Hepatocyte (in vitro differentiated cells): Measurements from ENCODE around the gene ZNF273. TPM values are rescaled to one million over a fixed set of nuclear protein-coding genes. Genes with fewer than 3 reads are reported as not detected.

Source experiments
- DNase-seq: peaks from one replicate; pipeline ENCODE4 v3.0.0-alpha.2; 2016; ENCODE audit warnings: low spot score
- H2AFZ ChIP-seq: fragments of 200-600 bp; sonication (generic); 2 replicates; pipeline ENCODE4 v1.6.0; 2016; ENCODE audit warnings: antibody characterized with exemption, mild to moderate bottlenecking
- H3K27ac ChIP-seq: fragments of 200-600 bp; sonication (generic); 2 replicates; pipeline ENCODE4 v1.5.1; 2016; ENCODE audit warnings: mild to moderate bottlenecking
- H3K27me3 ChIP-seq: fragments of 200-600 bp; sonication (generic); 2 replicates; pipeline ENCODE4 v1.6.1; 2016
- H3K36me3 ChIP-seq: fragments of 200-600 bp; sonication (generic); replicated peaks from 2 replicates; pipeline ENCODE4 v1.5.1; 2016; ENCODE audit warnings: low read depth; ENCODE audit not compliant: insufficient read depth
- H3K4me1 ChIP-seq: fragments of 200-600 bp; sonication (generic); 2 replicates; pipeline ENCODE4 v1.5.1; 2016; ENCODE audit warnings: mild to moderate bottlenecking, moderate library complexity; ENCODE audit not compliant: insufficient read depth
- H3K4me2 ChIP-seq: fragments of 200-600 bp; sonication (generic); 2 replicates; pipeline ENCODE4 v1.6.0; 2016
- H3K4me3 ChIP-seq: fragments of 200-600 bp; sonication (generic); 2 replicates; pipeline ENCODE4 v1.5.1; 2016; ENCODE audit warnings: mild to moderate bottlenecking
- H3K79me2 ChIP-seq: fragments of 200-600 bp; sonication (generic); 2 replicates; pipeline ENCODE4 v1.6.0; 2017; ENCODE audit warnings: mild to moderate bottlenecking
- H3K9me2 ChIP-seq: fragments of 200-600 bp; sonication (generic); replicated peaks from 2 replicates; pipeline ENCODE4 v1.6.0; 2017; ENCODE audit warnings: mild to moderate bottlenecking; ENCODE audit not compliant: insufficient read depth
- H3K9me3 ChIP-seq: fragments of 200-600 bp; sonication (generic); 2 replicates; pipeline ENCODE4 v1.5.1; 2016; ENCODE audit warnings: low read depth, mild to moderate bottlenecking
- H4K20me1 ChIP-seq: fragments of 200-600 bp; sonication (generic); 2 replicates; pipeline ENCODE4 v1.6.0; 2016; ENCODE audit warnings: mild to moderate bottlenecking; ENCODE audit not compliant: insufficient read depth, poor library complexity, severe bottlenecking
- CTCF ChIP-seq: fragments of 200-600 bp; sonication (generic); IDR thresholded peaks from 2 replicates; pipeline ENCODE4 v1.5.1; 2016; ENCODE audit warnings: antibody characterized with exemption, mild to moderate bottlenecking; ENCODE audit not compliant: poor library complexity
- EZH2 ChIP-seq: fragments of 200-600 bp; sonication (generic); IDR thresholded peaks from 2 replicates; pipeline ENCODE4 v1.6.1; 2016; ENCODE audit warnings: antibody characterized with exemption, mild to moderate bottlenecking, borderline replicate concordance
- EZH2phosphoT487 ChIP-seq: fragments of 200-600 bp; sonication (generic); IDR thresholded peaks from one replicate; pipeline ENCODE4 v1.6.1; 2018; ENCODE audit warnings: antibody characterized with exemption, mild to moderate bottlenecking, low read depth, moderate library complexity; ENCODE audit not compliant: unreplicated experiment, severe bottlenecking
- WGBS: methylation state at CpG from one replicate; pipeline ENCODE4 v1.1.6; 2016; ENCODE audit warnings: low lambda C conversion rate; ENCODE audit errors: missing lambda C conversion rate; 5-methylcytosine and 5-hydroxymethylcytosine counted together
- polyA plus RNA-seq: library from polyadenylated mRNA; unstranded; fragments of >200 nt; fragmentation: Nextera tagmentation; extraction: Ambion mirVana; gene quantifications from 2 replicates; pipeline ENCODE4 v1.2.1, GENCODE V29; 2016
- total RNA-seq: library from RNA; depleted of rRNA; stranded (reverse); fragments of >200 nt; gene quantifications from 2 replicates; pipeline ENCODE4 v1.2.3, GENCODE V29; 2014

The ZNF273 gene
- total RNA-seq (4.9 and 8.4 TPM in 2 replicates), polyA plus RNA-seq (3.2 and 4.1 TPM in 2 replicates)

GRCh38 chr7:64902806-64903721 is at the start of gene ZNF273:
TSS of gene ZNF273 (plus strand) at chr7:64903273. CDS start at chr7:64903318, 45 bp downstream.
- Histone ChIP-seq H3K4me3 (peak within 1 kb of the TSS; percentile 72), H2AFZ (peak within 1 kb of the TSS; percentile 88), H4K20me1 (no peaks in the 10 kb centered on the region), H3K4me1 (no peaks in the 10 kb centered on the region), H3K27ac (peak within 1 kb of the TSS; percentile 78), H3K27me3 (no peaks in the 10 kb centered on the region), H3K79me2 (peaks cover 42% of the 10 kb centered on the region), H3K9me3 (no peaks in the 10 kb centered on the region), H3K4me2 (peak within 1 kb of the TSS; percentile 95), H3K36me3 (no peaks in the 10 kb centered on the region), H3K9me2 (no peaks in the 10 kb centered on the region)
- WGBS, result 2% methylated on average over 34 of the region's 34 CpGs
- DNase-seq, result peak; percentile 93
- TF ChIP-seq CTCF, result no peak
- no peak for TF ChIP-seq EZH2phosphoT487
- TF ChIP-seq EZH2, result no peak

GRCh38 chr7:64853679-64854078 is 49.4 kb upstream of the ZNF273 start:
- Histone ChIP-seq H3K4me1 (no peaks in the 10 kb centered on the region), H2AFZ (no peak overlapping the region), H3K9me3 (no peaks in the 10 kb centered on the region), H3K27ac (no peak overlapping the region), H4K20me1 (no peaks in the 10 kb centered on the region), H3K4me3 (no peak overlapping the region), H3K79me2 (no peaks in the 10 kb centered on the region), H3K27me3 (no peaks in the 10 kb centered on the region), H3K9me2 (no peaks in the 10 kb centered on the region), H3K36me3 (no peaks in the 10 kb centered on the region), H3K4me2 (no peak overlapping the region)
- 65% methylated on average over 4 of the region's 4 CpGs for WGBS
- no peak for DNase-seq
- no peak for TF ChIP-seq EZH2
- TF ChIP-seq CTCF, result no peak
- TF ChIP-seq EZH2phosphoT487, result no peak

- Histone ChIP-seq H3K9me2 (no peaks in the 10 kb centered on the region), H3K4me3 (no peak overlapping the region), H3K27ac (no peak overlapping the region), H3K27me3 (no peaks in the 10 kb centered on the region), H2AFZ (no peak overlapping the region), H3K4me1 (no peaks in the 10 kb centered on the region), H4K20me1 (no peaks in the 10 kb centered on the region), H3K9me3 (no peaks in the 10 kb centered on the region), H3K79me2 (no peaks in the 10 kb centered on the region), H3K4me2 (no peak overlapping the region), H3K36me3 (no peaks in the 10 kb centered on the region)
- TF ChIP-seq CTCF, result no peak
- TF ChIP-seq EZH2, result no peak
- no peak for TF ChIP-seq EZH2phosphoT487
- WGBS, result 71% methylated on average over 1 of the region's 1 CpG
- no peak for DNase-seq
Measured at GRCh38 chr7:64854969-64855368, 48.1 kb upstream of the ZNF273 start.
